MM.1S (cell line): ENCODE measurements around the gene KCTD17.

ENCODE experiments used
- EZH2phosphoT487 ChIP-seq: fragments of 300-600 bp; sonication (generic); IDR thresholded peaks from 2 replicates; pipeline ENCODE4 v1.6.1; 2018; ENCODE audit warnings: antibody characterized with exemption, low read length
- TF ChIP-seq, protein P1 (sequence below): fragments of 300-600 bp; sonication (generic); IDR thresholded peaks from 2 replicates; pipeline ENCODE4 v1.5.1; 2016; ENCODE audit warnings: antibody characterized with exemption, low read length, mixed read lengths

DNA sequence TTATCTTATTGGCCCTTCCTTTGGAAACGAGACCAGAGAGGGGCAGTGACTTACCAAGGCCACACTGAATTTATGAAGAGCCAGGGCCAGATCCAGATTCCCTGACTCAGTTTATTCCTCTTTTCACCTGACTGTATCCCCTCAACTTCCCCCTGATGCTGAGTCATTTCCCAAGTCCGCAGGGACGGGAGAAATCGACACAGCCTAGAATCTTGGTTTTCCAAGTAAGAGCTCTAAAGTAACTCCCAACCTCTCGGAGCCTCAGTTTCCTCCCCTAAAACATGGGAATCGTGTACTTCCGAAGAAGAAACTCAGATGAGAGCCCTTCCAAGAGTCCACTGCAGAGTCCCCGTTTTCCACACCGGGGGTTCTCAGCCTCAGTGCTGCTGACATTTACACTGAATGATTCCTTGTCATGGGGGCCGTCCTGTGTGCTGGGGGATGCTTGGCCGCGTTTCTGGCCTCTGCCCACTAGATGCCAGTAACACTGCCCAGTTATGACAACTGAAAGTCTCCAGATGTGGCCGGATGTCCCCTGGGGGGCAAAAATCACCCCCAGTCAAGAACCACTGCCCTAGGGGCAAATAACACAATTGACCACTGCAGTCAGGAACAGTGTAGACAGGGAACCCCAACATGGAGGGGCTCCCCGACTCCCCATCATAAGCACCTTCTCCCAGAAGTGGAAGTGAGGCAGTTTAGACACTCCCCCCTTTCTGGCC lies 20.8 kb upstream of the KCTD17 start:
- TF ChIP-seq, protein P1, sequence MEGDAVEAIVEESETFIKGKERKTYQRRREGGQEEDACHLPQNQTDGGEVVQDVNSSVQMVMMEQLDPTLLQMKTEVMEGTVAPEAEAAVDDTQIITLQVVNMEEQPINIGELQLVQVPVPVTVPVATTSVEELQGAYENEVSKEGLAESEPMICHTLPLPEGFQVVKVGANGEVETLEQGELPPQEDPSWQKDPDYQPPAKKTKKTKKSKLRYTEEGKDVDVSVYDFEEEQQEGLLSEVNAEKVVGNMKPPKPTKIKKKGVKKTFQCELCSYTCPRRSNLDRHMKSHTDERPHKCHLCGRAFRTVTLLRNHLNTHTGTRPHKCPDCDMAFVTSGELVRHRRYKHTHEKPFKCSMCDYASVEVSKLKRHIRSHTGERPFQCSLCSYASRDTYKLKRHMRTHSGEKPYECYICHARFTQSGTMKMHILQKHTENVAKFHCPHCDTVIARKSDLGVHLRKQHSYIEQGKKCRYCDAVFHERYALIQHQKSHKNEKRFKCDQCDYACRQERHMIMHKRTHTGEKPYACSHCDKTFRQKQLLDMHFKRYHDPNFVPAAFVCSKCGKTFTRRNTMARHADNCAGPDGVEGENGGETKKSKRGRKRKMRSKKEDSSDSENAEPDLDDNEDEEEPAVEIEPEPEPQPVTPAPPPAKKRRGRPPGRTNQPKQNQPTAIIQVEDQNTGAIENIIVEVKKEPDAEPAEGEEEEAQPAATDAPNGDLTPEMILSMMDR: no peak
- TF ChIP-seq EZH2phosphoT487: no peak
